A549 treated with CpdA at 1 μM for 4 hours (cell line): ENCODE results near the gene LMBR1. TPM values are rescaled to one million over a fixed set of nuclear protein-coding genes. Genes with fewer than 3 reads are reported as not detected.

Experiments used
- total RNA-seq: library from RNA; stranded (reverse); fragments of 200-300 nt; extraction: Qiagen RNA extraction; gene quantifications from 5 replicates; pipeline ENCODE4 v1.2.3, GENCODE V29; 2022; ENCODE audit warnings: low read depth

LMBR1 gene
- total RNA-seq, result 23.6 to 30.4 TPM (median 27.1 TPM) in 5 replicates

DNA sequence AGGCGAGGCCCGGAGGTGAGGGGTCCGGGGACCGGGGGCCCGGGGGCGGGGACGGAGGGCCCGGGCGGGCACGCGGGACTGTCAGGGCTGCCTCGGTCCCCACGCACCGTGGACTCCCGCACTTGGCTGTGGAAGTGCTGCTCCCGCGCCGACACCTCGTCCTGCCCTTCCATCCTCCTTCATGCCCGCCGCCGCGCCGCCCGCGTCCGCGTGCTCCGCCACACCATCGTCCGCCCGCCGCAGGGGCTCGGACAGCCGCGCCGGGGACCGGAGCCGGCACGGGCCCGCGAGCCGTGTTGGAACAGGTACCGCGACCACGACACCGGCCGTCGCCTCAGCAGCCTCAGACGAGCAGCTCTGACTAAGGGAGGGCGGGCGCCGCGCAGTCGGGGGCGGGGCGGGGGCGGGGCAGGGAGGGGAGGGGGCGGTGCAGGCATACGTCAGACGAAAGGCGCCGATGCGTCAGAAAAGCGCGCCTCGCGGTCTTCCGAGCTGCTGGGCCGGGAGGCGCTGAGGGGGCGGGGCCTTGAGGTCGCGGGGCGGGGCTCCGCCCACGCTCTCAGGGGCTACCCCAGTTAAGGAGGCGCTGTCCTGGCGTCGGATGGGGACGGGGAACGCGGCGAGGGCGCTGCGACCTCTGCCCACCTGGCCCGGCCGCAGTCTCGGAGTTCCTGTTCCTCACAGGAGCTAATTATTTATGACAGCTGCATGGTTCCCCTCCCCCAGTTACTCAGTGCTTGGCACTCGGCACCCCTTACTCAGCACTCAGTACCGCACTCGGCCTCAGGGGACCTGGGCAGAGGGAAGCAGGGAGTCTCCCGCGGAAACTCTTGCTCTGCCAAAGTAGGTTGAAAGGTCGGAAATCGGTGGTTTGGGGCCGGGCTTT lies at the start of gene LMBR1:
TSS of gene LMBR1 (minus strand) at position 363 of the 886 bp plus-strand sequence. CDS start at position 173, 190 bp downstream.

DNA sequence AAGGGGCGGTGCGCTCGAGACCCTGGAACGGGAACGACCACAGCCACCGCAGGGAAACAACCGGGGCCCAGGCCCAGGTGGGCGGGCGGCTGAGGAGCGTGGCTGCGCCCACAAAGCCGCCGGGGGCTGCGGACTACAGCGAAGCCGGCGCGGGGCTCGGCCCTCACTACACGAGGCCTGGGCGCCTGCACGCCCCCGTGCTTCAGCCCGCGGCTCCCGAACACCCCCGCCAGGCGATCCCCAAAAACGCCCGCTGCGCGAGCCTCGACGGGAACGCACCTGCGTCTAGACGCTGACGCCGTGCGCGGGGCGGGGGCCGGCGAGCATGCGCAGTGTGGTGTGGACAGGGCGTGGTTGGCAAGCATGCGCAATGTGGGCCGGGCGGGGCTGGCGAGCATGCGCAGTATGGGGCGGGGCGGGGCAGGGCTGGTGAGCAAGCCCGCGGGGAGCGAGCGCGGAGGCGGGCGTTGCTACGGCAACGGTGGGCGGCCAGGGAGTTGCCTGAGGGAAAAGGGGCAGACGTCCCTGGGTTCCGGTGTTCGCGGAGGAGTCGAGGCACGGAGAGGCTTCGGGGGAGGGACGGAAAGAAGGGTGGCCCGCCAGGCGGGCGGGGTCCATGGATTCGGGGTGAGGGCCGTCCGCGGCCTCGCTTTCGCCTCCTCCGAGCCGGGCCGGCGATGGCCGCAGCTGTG lies 252.6 kb downstream of the LMBR1 start, which contains the start of gene RNF32:
TSS of gene RNF32 (plus strand) at position 518 of the 692 bp plus-strand sequence. CDS start 3,104 bp downstream, outside the sequence.

Other genes starting within 250 kb of the LMBR1 start
- 16.5 to 20.6 TPM (median 17.0 TPM) in 5 replicates for gene NOM1, start 56.5 kb upstream of the LMBR1 start, total RNA-seq
- 5.0 to 6.5 TPM (median 5.9 TPM) in 5 replicates for gene MNX1, start 117.5 kb upstream of the LMBR1 start, total RNA-seq
- 57.0 to 71.2 TPM (median 64.5 TPM) in 5 replicates for gene UBE3C, start 245.7 kb upstream of the LMBR1 start, total RNA-seq